Keratinocyte (primary cell): ENCODE results near the gene CRBN.

ENCODE experiments used
- CTCF ChIP-seq, 3 experiments: IDR thresholded peaks in 1 of 3; conservative IDR thresholded peaks in 1 of 3; optimal IDR thresholded peaks in 1 of 3; 2 replicates in 2 of 3; 3 replicates in 1 of 3; pipeline versions ENCODE3 to v1.5.1; 2011; ENCODE audit warnings: low read length in 3 of 3, mild to moderate bottlenecking in 3 of 3, moderate library complexity in 2 of 3, control low read depth in 1 of 3, inconsistent platforms in 1 of 3; ENCODE audit not compliant: insufficient read depth in 2 of 3; ENCODE audit errors: extremely low read depth in 1 of 3
- EZH2 ChIP-seq: IDR thresholded peaks from one replicate; pipeline ENCODE4 v1.6.1; 2012; ENCODE audit warnings: inconsistent platforms, mild to moderate bottlenecking, low read length, moderate library complexity

- TF ChIP-seq CTCF (optimal IDR thresholded peaks at IDR 0.05 in 1 of 3, IDR thresholded peaks at IDR 0.05 in 1 of 3, conservative IDR thresholded peaks at IDR 0.05 in 1 of 3; ENCODE audit: extremely low read depth in 1 of 3, insufficient read depth in 2 of 3, low read length in 3 of 3) (no peak), EZH2 (no peak)
These were observed 73.7 kb downstream of the CRBN start for GRCh38 chr3:3105815-3106214.
